H1 (cell line): ENCODE data around the gene FBXO28. TPM values are rescaled to one million over a fixed set of nuclear protein-coding genes. Genes with fewer than 3 reads are reported as not detected.

Experiments used
- CREB1 ChIP-seq: IDR thresholded peaks from 2 replicates; pipeline ENCODE4 v1.6.1; 2012; ENCODE audit warnings: inconsistent platforms
- CTBP2 ChIP-seq: IDR thresholded peaks from 2 replicates; pipeline ENCODE4 v1.7.0; 2011; ENCODE audit warnings: borderline replicate concordance, mild to moderate bottlenecking, moderate library complexity, mixed read lengths, low read length; ENCODE audit not compliant: insufficient read depth, insufficient read length
- GTF2F1 ChIP-seq: IDR thresholded peaks from 2 replicates; pipeline ENCODE4 v1.6.1; 2012; ENCODE audit warnings: low read depth, low read length, improper control_type of control experiment, borderline replicate concordance
- HDAC2 ChIP-seq, 2 experiments: fragments of 300-600 bp in 1 of 2; sonication (generic) in 1 of 2; IDR thresholded peaks; 2 replicates each; pipeline ENCODE4 v1.6.1; 2011 to 2012; ENCODE audit warnings: low read depth in 2 of 2, low read length in 2 of 2, mild to moderate bottlenecking in 2 of 2, moderate library complexity in 2 of 2, borderline replicate concordance in 1 of 2, inconsistent platforms in 1 of 2
- KDM1A ChIP-seq: fragments of 200-600, 300-600 bp; sonication (generic); IDR thresholded peaks from 2 replicates; pipeline ENCODE4 v1.7.1; 2016; ENCODE audit warnings: mild to moderate bottlenecking, low read length, borderline replicate concordance
- KDM4A ChIP-seq: IDR thresholded peaks from one replicate; pipeline ENCODE4 v1.7.1; 2012; ENCODE audit warnings: low read depth, mild to moderate bottlenecking, moderate library complexity, low read length, inconsistent platforms; ENCODE audit not compliant: severe bottlenecking
- KDM5A ChIP-seq: fragments of 200-600 bp; IDR thresholded peaks from 2 replicates; pipeline ENCODE4 v1.7.1; 2012; ENCODE audit warnings: mild to moderate bottlenecking, low read length, inconsistent platforms, mixed read lengths
- RBBP5 ChIP-seq: IDR thresholded peaks from 2 replicates; pipeline ENCODE4 v1.7.1; 2012; ENCODE audit warnings: low read depth, mild to moderate bottlenecking, inconsistent platforms, low read length, moderate library complexity, borderline replicate concordance
- SIN3A ChIP-seq, 2 experiments: IDR thresholded peaks in 1 of 2; conservative IDR thresholded peaks in 1 of 2; 2 replicates each; pipeline ENCODE4 v1.6.1; 2011 to 2012; ENCODE audit warnings: low read length in 2 of 2, improper control_type of control experiment in 1 of 2, low read depth in 1 of 2, mild to moderate bottlenecking in 1 of 2
- polyA plus RNA-seq, 7 experiments: library from polyadenylated mRNA; depleted of rRNA in 3 of 7; stranded (reverse) in 5 of 7; unstranded in 2 of 7; fragments of >200 nt in 5 of 7; fragments of 200-250 nt in 2 of 7; gene quantifications; 1 replicate in 5 of 7; 2 replicates in 1 of 7; 4 replicates in 1 of 7; pipeline versions ENCODE4 v1.2.1 to v1.2.3, GENCODE V29; 2011 to 2013; ENCODE audit warnings: missing spikeins in 2 of 7, mixed read lengths in 2 of 7
- total RNA-seq: library from RNA; stranded (reverse); fragmentation: NEBNext Ultra II Directional; extraction: Animal tissue kit (Norgen Biotek cat#: 25700); gene quantifications from 2 replicates; pipeline ENCODE4 v1.2.1, GENCODE V29; 2021
- TF ChIP-seq, protein P1 (sequence below): IDR thresholded peaks from 2 replicates; pipeline ENCODE4 v1.6.1; 2012; ENCODE audit warnings: inconsistent platforms

FBXO28 gene
- total and polyA plus RNA-seq, 2 of the 8 experiments (the other 6 are each of a cell fraction or from before 2014, with no cell fraction given), result 10.3 to 42.5 TPM

DNA sequence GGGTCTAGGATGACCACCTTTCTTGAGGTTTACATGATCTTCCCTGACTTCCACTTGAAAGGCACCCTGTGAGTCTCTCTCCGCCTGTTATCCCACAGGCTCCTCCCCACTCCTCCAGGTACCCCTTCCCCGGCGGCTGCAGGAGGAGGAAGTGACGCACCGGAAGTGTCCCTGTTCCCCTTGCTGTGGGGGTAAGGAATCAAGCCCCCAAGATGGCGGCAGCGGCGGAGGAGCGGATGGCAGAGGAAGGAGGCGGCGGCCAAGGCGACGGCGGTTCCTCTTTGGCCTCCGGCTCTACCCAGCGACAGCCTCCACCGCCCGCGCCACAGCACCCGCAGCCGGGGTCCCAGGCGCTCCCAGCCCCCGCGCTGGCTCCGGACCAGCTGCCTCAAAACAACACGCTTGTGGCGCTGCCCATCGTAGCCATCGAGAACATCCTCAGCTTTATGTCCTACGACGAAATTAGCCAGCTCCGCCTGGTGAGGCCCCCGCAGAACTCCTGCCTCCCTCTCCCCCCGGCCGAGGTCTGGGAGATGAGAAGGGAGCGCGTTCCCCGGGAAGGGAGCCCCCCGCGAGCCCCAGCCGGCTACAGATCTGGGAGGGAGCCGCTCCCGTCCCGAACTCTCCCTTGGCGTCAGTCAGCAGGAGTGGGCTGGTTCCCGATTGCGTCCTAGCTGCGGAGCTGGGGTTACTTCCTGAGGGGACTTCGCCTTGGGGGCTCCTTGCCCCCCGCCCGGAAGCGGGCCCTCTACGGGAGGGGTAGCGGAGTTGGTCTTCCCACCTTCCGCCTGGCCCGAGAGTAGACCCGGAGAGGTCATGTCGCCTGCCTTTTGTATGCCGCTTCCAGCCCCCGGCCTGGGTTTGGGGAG lies at the start of gene FBXO28 (continued):
- TF ChIP-seq, protein P1, sequence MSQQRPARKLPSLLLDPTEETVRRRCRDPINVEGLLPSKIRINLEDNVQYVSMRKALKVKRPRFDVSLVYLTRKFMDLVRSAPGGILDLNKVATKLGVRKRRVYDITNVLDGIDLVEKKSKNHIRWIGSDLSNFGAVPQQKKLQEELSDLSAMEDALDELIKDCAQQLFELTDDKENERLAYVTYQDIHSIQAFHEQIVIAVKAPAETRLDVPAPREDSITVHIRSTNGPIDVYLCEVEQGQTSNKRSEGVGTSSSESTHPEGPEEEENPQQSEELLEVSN, result no peak
- TF ChIP-seq SIN3A (conservative IDR thresholded peaks at IDR 0.05 in 1 of 2, IDR thresholded peaks at IDR 0.05 in 1 of 2; ENCODE audit: low read depth in 1 of 2, low read length in 2 of 2), result peak; percentile 49 to 68; a peak in 1 of 4 replicates
- peak; percentile 49 for TF ChIP-seq KDM4A
- TF ChIP-seq CTBP2, result no peak
- TF ChIP-seq GTF2F1, result peak; percentile 77; the same call in 1 of the 2 replicates
- no peak for TF ChIP-seq HDAC2 (IDR thresholded peaks at IDR 0.05; ENCODE audit: borderline replicate concordance in 1 of 2, low read depth in 2 of 2, low read length in 2 of 2)
- peak; percentile 98 for TF ChIP-seq RBBP5
- no peak for TF ChIP-seq KDM1A
- TF ChIP-seq KDM5A, result peak; percentile 93
- TF ChIP-seq CREB1, result peak; percentile 92
